IPS DF 4.7 (cell line): ENCODE results near the gene GPAM.
"Not testable (repeated sequence)": the region's sequence is repeated elsewhere in the genome, so short reads cannot be mapped to it uniquely, and the experiment has no call there.

ENCODE experiments used
- DNase-seq: peaks from one replicate; pipeline ENCODE4 v3.0.0-alpha.2; 2013; ENCODE audit warnings: low spot score; ENCODE audit errors: extremely low read depth

GPAM gene, protein sequence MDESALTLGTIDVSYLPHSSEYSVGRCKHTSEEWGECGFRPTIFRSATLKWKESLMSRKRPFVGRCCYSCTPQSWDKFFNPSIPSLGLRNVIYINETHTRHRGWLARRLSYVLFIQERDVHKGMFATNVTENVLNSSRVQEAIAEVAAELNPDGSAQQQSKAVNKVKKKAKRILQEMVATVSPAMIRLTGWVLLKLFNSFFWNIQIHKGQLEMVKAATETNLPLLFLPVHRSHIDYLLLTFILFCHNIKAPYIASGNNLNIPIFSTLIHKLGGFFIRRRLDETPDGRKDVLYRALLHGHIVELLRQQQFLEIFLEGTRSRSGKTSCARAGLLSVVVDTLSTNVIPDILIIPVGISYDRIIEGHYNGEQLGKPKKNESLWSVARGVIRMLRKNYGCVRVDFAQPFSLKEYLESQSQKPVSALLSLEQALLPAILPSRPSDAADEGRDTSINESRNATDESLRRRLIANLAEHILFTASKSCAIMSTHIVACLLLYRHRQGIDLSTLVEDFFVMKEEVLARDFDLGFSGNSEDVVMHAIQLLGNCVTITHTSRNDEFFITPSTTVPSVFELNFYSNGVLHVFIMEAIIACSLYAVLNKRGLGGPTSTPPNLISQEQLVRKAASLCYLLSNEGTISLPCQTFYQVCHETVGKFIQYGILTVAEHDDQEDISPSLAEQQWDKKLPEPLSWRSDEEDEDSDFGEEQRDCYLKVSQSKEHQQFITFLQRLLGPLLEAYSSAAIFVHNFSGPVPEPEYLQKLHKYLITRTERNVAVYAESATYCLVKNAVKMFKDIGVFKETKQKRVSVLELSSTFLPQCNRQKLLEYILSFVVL

GRCh38 chr10:112183329-112184051 lies at the start of gene GPAM:
GPAM (minus strand) TSS chr10:112183765; CDS start chr10:112181784, 1,981 bp downstream.
- no peak for DNase-seq

DNA sequence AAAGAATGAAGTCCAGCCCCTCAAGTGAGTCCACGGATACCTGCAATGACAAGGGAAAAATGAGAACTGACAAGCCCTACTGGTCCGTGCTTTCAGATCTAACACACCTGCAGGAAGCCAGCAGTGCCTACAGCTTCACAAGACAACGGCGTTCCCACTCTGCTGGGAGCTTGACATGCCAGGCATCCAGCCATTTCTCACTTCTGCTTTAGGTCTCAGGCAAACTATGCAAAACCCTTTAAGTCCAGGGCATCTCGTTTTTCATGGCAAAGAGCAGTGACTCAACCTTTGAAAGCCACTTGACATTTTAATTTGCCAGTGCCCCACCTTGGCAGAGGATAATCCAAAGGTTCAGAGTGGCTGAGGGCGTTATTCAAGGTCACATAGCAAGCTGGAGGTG lies 49.1 kb upstream of the GPAM start:
- DNase-seq, result no peak

- DNase-seq, result no peak
Observed at GRCh38 chr10:112231602-112232400, 48.2 kb upstream of the GPAM start.

- DNase-seq, result no peak
Observed at GRCh38 chr10:112230325-112230988, 46.9 kb upstream of the GPAM start.

- no peak for DNase-seq
Observed at GRCh38 chr10:112229901-112230300, 46.3 kb upstream of the GPAM start.

DNA sequence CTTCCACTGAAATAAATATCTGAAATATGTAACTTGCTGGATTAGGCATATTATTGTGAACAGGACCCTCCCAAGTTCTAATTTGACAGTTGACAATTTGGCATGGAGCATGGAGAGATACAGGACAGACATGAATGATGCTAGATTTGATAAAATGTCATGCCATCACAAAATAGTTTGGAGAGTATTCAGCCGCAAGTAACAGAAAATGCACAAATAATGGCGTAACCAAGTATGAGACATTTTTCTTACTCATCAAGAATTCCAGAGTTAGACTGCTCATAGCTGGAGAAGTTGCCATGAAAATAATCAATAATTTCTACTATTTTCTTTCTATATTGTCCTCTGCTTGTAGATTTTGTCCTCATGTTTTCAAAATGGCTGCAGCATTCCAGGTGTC lies 45.5 kb upstream of the GPAM start:
- no peak for DNase-seq

DNA sequence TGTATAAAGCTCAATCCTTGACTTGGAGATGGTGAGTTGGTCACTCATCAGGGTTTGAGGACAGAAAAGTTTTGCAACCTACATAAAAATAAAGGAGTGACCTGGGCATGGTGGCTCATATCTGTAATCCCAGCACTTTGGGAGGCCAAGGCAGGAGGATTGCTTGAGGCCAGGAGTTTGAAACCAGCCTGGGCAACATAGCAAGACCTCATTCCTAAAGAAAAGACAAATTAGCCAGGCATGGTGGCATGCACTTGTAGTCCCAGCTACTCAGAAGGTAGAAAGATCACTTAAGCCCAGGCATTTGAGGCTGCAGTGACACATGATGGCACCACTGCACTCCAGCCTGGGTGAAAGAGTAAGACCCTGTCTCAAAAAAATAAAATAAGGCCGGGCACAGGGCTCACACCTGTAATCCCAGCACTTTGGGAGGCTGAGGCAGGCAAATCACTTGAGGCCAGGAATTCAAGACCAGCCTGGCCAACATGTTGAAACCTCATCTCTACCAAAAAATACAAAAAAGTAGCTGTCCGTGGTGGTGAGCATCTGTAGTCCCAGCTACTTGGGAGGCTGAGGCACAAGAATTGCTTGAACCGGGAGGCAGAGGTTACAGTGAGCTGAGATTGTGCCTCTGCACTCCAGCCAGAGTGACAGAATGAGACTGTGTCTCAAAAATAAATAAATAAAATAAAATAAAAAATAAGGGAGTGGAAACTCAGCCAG lies 45.0 kb upstream of the GPAM start:
- not testable (repeated sequence) for DNase-seq

DNA sequence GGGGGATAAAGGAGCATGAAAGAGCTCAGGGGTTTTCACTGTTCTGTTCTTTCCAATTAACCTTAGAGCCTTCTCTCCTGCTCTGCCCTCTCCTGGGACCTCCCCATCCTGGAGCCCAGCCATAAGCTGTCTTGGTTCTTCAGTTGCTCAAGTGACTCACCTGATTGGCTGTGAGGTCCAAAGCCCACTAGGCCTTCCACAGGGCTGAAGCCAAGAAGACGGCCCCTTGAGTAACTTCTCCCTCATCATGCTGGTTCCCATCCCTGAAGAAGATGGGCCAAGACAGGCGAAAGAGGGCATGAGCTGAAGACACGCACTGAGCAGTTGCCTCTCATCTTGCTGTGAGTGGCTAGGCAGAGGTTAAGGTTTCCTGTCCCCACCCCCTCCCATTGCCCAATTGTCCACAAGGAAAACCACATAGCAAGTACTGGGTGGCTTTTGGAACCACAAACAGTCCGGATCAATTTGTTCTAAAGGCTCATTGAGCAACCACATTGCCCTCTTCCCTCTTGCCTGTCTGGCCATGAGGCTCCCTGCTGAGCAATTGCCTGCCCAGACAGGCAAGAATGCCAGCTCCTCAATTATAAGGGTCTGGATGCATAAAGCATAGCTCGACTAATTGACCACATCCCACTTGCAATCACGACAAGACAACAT lies 43.9 kb upstream of the GPAM start:
- no peak for DNase-seq

DNA sequence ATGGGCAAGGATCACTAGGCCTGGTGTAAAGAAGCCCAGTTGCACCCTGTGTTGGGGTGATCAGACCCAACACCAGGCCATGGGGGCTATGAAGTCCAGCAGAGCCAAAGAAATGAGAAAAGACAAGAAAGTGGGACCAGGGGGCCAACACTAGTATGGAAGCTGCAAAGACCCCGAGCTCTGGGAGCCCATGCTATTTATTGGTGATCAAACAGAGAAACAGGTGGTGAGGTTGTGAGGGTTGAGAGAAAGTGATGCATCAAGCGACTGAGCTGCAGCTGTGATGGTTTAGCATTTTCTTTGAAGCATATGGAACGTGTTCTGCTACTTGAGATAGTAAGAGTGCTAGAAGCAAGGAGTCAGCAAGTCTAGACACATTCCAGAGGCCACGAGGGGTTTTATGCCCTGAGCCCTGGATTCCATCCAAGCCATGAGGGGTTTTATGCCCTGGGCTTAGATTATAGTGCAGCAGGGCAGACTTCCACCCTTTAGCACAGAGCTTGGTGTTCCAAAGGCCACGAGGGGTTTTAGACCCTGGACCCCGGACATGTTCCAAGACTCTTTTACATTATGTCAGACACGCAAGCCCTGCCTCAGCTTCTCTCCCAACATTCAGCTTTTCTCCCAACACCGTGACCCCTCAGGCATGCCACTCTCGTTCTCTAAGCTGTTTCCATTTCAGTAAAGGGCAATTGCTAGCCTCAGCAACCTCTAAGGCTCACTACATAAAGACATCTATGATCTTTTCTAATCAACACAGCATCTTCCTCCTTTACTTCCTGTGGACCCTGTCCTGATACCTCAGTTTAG lies 43.1 kb upstream of the GPAM start:
- no peak for DNase-seq

DNA sequence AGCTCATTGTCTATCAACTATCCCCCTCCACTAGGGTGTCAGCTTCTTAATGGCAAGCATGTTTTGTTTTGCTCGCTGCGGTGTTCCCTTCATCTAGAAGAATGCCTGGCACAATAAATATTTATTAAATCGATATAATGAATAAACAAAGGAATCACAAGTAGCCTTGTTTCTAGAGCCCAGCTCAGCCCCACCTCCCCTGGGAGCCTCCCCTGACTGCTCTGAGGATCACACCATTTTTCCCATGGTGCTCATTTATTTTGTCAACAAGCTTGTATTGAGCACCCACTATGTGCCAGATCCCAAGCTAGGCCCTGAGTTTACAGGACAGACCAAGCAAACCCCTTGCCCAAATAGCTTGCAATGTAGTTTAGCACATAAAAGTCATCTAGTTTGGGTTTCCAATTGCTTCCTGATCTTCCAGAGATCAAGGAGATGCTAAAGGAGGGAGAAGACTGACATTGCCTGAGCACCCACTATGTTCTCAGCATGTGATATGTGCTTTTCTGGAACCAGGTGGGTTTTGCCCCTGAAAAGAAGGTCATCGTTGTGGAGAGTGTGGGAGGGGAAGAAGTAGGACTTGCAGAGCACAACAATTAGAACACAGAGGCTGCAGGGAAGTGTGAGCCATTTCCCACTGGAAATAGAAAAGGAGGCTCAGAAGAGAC lies 42.3 kb upstream of the GPAM start:
- DNase-seq, result no peak

GRCh38 chr10:112224933-112225529 lies 41.5 kb upstream of the GPAM start:
- DNase-seq, result no peak

DNA sequence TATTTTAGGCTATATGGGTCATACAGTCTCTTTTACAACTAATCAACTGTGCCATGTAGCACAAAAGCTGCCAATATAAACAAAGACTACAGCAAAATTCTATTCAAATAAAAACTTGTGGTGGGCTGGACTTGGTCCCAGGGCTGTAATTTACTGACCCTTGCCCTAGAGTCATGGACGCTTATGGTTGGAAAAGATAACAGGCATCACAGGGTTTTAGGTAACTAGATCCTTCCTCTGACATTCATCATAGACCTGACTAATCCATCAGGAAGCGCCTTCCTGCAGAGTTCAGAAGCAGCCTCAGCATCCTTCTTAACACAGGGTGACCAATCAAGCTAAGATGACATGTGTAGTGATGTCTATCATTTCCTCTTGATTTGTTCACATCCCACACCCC lies 40.2 kb upstream of the GPAM start:
- no peak for DNase-seq

DNA sequence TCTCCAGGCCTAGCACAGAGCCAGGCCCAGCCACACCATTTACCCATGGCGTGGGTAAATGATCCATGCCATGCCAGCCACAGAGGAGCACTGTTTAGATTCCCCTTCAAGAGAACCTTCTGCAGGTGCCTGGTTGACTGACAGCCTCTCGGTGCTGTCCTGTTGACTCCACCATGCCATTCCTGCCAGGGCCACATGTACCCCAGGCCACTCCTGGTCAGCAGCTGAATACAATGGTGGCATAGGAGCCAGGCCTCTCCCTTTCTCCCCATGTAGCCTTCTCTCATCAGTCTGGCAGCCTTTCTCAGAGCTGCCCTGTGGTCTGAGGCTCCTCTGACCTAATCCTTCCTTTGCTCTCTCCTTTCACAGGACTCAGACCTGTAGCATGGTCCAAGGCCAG lies 39.2 kb upstream of the GPAM start:
- no peak for DNase-seq

GRCh38 chr10:112221545-112221944 lies 38.0 kb upstream of the GPAM start:
- no peak for DNase-seq

- DNase-seq, result no peak
Observed at GRCh38 chr10:112218960-112219359, 35.4 kb upstream of the GPAM start.

GRCh38 chr10:112218036-112218390 lies 34.4 kb upstream of the GPAM start:
- DNase-seq, result no peak

- no peak for DNase-seq
Observed at GRCh38 chr10:112217386-112218035, 33.9 kb upstream of the GPAM start.
